Mesenteric fat pad (tissue), 1 donor: ENCODE data around the gene RPN2. TPM values are rescaled to one million over a fixed set of nuclear protein-coding genes. Genes with fewer than 3 reads are reported as not detected.

Experiments used
- DNase-seq: peaks from one replicate; pipeline ENCODE4 v3.0.0-alpha.2; 2020; ENCODE audit warnings: low spot score
- total RNA-seq: library from RNA; stranded (reverse); fragmentation: NEBNext Ultra II Directional; extraction: Animal tissue kit (Norgen Biotek cat#: 25700); gene quantifications from one replicate; pipeline ENCODE4 v1.2.1, GENCODE V29; 2021
- donor health status: DM: yes; HTN: yes; CAD: no.

Gene RPN2
- total RNA-seq, 1 donor from 2014 or later, result 177 TPM

DNA sequence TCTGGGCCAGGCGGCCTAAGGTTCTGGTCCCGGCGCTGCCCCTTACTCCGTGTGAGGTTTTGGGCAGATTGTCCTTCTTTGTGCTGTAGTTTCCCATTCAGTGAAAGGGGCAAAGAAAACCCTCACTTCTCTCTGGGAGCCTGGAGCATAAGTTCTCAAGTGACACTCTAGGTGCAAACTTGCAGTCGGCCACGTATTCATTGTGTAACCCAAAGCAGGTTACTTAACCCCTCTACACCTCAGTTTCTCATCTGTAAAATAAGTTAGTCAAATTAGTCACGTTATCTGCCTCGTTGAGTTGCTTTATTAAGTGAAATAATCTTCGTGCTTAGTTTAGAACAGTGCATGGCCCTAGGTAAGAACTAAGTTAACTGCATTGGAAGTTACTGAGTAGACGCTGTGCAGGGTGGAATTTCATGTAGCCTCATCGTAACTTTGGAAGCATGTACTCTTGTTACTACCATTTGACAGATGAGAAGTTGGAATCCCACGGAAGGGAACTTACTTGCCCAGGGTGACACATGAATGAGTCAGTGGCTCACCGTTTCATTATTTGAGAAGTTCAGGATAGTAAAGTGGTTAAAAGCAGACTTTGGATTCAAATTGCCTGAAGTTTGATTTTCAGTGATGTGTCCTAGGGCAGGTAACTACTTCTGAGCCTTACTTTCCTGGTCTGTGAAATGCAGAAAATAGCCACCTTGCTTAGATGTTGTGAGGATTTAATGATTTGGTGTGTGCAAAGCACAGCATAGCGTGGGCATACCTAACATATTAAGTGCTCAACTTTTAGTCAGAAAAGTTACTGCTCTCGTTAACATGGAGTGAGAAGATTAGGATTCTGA, 774 bp downstream of the RPN2 start:
- no peak for DNase-seq

DNA sequence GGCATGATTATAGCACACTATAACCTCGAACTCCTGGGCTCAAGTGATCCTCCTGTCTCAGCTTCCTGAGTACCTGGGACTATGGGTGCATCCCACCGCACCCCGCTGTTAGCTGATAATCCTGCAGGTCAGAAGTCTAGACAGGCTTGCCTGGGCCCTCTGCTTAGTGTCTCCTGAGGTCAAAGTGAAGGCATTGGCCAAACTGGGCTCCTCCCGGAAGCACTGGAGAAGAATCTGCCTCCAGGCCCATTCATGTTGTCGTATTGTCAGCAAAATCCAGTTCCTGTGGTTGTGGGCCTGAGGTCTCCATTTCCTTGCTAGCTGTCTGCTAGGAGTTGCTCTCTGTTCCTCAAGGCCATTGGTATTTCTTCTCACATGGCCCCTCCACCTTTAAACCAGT, 6.6 kb downstream of the RPN2 start:
- DNase-seq, result no peak

DNA sequence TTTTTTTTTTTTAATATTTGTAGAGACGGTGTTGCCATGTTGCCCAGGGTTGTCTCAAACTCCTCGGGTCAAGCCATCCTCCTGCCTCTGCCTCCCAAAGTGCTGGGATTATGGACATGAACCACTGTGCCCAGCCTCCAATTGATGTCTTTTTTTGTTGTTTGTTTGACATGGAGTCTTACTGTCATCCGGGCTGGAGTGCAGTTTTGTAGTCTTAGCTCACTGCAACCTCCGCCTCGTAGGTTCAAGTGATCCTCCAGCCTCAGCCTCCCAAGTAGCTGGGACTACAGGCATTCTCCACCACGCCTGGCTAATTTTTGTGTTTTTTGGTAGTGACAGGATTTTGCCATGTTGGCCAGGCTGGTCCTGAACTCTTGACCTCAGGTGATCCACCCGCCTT, 9.7 kb downstream of the RPN2 start:
- no peak for DNase-seq

DNA sequence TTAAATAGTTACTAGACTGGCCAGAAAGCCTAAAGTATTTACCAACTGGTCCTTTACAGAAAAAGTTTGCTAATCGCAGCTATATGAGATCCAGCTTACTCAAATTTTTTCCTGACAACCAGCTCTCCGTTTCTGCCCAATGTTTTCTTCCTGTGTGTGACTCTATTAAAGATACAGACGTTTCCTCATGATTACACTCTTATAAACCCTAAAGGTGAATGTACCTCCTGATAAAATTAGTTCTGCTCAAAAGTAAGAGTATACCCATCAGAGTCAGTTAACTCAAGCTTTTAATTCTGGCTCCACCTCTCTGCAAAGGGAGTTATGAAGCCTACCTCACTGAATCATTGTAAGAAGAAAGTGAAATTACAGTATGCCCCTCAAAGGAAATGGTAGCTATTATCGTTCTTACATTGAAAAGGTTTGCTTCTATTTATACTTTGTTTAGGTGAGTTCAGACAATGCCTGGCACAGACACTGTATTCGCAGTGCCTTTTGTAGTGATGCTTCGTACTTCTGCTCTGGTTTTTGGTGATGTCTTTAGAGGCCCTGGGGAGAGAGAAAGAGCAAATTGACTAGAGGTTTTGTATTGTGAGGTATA, 10.4 kb downstream of the RPN2 start:
- no peak for DNase-seq

GRCh38 chr20:37190354-37191112, 11.4 kb downstream of the RPN2 start:
- no peak for DNase-seq

DNA sequence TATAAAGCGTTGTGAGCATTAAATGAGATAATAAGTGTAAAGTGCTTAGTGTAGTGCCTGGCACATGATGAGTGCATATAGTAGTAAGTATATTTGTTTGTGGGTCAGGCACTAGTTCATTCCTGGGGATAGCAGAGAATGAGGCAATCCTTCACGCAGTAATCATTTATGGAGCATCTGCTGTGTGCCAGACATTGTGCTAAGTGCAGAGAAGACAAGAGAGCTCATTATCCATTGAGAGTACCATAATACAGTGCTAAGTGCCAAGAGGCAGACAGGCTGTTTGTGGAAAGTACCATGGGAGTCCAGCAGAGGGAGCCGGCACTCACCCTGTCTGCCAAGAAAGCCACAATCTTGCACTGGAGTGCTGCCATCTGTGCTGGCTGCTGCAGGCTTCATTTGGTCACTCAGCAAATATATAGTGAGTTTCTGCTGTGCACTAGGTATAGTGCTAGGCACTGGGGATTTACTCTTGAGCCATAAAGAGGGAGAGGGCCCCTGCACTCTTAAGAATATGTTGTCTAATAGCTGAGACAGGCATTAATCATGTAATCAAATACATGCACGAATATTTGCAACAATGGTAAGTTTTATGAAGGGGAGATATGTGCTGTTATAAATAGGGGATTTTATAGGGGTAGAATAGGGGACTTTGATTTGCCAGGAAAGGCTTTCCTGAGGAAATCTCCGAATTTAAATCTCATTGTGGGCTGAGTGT, 13.2 kb downstream of the RPN2 start:
- DNase-seq, result no peak

DNA sequence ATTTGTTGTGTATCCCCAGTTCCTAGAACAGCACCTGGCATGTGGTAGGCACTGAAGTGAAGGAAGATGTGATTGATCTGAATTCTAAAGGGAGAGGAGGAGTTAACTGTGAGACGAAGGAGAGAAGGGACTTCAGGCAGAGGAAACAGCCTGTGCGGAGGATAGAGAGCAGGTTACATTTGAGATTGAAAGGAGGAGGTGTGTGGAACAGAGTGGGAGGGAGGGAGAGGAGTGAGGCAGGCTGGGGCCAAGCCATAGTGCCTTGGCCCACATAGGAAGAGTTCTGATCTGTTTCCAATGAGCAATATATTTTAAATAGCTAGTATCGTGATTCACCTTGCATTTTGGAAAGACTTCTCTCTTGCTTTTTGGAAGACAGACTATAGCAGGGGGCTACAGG, 14.1 kb downstream of the RPN2 start:
- no peak for DNase-seq

DNA sequence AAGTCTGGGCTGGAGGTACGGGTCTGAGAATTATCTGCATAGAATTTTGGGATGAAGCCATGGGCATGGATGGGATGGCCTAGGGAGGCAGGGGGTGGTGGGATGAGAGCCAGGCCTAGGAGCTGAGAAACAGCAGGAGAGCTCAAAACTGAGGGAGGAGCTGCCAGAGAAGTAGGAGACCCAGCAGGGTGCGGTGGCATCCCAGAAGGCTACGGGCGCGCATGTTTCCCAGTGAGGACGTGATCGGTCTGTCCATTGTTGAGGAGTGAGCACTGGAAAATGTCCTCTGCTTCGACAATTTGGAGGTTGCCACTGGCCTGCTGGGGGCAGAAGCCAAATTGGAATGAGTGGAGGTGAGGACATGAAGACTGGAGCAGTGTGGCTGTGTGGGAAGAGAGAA, 14.7 kb downstream of the RPN2 start:
- DNase-seq, result no peak

- DNase-seq, result no peak
Observed at GRCh38 chr20:37194621-37195417, 15.7 kb downstream of the RPN2 start.

DNA sequence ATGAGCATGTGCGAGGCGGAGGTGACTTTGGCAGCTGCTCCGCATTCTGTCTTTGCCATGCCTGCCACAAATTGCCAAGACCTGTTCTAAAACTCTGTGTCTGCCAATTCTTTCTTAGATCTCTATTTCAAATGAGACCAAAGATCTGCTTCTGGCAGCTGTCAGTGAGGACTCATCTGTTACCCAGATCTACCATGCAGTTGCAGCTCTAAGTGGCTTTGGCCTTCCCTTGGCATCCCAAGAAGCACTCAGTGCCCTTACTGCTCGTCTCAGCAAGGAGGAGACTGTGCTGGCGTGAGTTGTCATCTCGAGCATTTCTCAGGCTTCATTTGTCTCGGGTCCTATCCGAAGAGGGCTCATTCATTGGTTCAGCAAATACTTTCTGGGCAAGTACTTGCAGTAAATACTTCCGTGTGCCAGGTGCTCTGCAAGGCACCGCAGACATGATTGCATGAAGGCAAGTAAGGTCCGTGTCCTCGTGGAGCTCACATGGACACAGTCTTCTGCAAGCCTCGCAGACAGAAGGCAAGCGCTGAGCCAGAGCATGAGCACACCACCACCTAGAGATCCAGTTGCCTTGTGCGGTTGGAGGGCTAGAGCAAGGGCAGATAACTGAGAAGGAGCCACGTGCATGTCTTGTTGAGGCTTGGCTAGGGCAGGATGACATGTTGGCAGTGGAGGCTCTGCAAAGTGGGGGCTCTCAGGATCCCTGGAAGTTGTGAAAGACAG, 20.0 kb downstream of the RPN2 start:
- no peak for DNase-seq

- DNase-seq, result no peak
Observed at GRCh38 chr20:37200376-37200775, 21.2 kb downstream of the RPN2 start.

- no peak for DNase-seq
Observed at GRCh38 chr20:37200926-37201826, 22.0 kb downstream of the RPN2 start.

DNA sequence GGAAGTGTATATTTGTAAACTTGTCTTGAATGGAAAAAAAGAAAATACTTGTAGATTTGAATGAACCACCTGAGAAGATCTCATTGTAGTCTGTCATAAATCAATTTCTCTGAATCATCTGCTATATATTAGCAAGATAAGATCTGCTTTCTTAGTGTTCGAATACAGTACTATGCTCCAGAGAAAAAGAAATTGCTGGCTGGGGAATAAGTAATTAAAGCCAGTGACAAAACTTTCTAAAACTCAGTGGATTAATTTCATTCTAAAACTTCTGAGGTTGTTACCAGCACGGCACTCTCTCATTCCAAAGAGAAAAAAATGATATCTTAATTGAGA, 22.7 kb downstream of the RPN2 start:
- DNase-seq, result no peak

GRCh38 chr20:37202267-37202943, 23.3 kb downstream of the RPN2 start:
- DNase-seq, result no peak

GRCh38 chr20:37204056-37204455, 24.9 kb downstream of the RPN2 start:
- no peak for DNase-seq

- no peak for DNase-seq
Observed at GRCh38 chr20:37205130-37205529, 26.0 kb downstream of the RPN2 start.

GRCh38 chr20:37205794-37206193, 26.7 kb downstream of the RPN2 start:
- no peak for DNase-seq

GRCh38 chr20:37207171-37207570, 28.0 kb downstream of the RPN2 start:
- no peak for DNase-seq

DNA sequence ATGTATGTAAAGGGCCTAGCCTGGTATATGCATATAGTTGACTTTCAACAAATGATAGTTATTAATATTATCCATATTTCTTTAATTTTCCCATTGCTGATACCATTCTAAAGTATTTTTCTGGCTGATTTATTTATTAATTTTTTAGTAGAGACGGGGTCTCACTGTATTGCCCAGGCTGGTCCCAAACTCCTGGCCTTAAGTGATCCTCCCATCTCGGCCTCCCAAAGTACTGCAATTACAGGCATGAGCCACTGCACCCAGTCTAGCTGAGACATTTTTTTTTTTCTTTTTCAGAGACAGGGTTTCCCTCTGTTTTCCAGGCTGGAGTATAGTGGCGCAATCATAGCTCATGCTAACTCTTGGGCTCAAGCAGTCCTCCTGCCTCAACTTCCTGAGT, 30.1 kb downstream of the RPN2 start:
- no peak for DNase-seq
